ENCODE data around the gene M6PR. TPM values are rescaled to one million over a fixed set of nuclear protein-coding genes. Genes with fewer than 3 reads are reported as not detected.

M6PR gene
- polyA plus RNA-seq, 1 donor from 2014 or later = 52.8 TPM

DNA sequence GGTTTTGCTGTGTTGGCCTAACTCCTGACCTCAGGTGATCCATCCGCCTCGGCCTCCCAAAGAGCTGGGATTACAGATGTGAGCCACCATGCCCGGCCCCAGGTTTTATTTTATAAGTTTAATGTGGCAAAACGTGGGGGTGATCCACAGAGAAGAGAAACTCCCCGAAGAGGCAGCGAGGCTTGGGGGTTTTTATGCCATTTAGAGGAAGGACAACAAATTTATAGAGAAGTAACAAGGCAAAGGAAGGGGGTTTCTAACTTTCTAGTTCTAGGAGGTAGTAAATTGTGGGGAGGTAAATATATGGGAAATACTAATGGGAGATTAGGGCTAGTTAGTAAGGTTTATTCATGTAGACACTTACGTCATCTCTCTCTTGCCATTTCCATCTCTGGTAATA lies 52.4 kb downstream of the M6PR start:
- no peaks in the 10 kb centered on the region for H3F3A ChIP-seq (ENCODE audit: insufficient read depth, low read length, poor library complexity, severe bottlenecking)

DNA sequence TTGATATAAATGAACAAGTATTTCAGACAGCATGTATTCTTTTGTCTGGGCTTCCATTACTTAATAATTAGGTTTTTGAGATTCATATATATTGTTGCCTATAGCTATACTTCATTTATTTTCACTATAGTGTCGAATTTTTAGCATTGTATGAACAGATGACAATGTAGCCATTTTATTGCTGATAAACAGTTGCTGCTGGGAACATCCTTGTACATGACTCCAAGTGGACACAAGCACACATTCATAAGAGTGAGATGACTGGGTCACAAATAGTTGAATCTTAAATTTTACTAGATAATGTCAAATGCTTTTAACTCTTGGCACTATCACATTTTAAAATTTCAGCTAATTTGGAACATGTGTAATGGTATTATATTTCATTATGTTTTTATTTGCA lies 54.5 kb downstream of the M6PR start:
- Histone ChIP-seq H3F3A (ENCODE audit: insufficient read depth, low read length, poor library complexity, severe bottlenecking) (no peaks in the 10 kb centered on the region), H3K27ac (ENCODE audit: low read length) (no peak overlapping the region), H4K20me1 (ENCODE audit: insufficient read depth) (no peaks in the 10 kb centered on the region), H3K4me3 (ENCODE audit: low read length) (no peak overlapping the region), H3K27me3 (ENCODE audit: insufficient read depth, low read depth, low read length) (no peaks in the 10 kb centered on the region), H3K9me3 (ENCODE audit: low read length) (no peaks in the 10 kb centered on the region), H3K9ac (ENCODE audit: low read length) (no peak overlapping the region), H2AFZ (ENCODE audit: low read depth, low read length) (no peak overlapping the region), H3K79me2 (replicated peaks; ENCODE audit: insufficient read depth, low read length) (no peaks in the 10 kb centered on the region), H3K9me2 (ENCODE audit: insufficient read depth, low read length) (no peaks in the 10 kb centered on the region), H3K4me2 (ENCODE audit: low read length) (no peak overlapping the region), H3K36me3 (ENCODE audit: insufficient read depth, low read length) (no peaks in the 10 kb centered on the region)
- TF ChIP-seq EP300 (conservative IDR thresholded peaks at IDR 0.05; ENCODE audit: poor library complexity, severe bottlenecking) = no peak
- TF ChIP-seq POLR2AphosphoS5 (IDR thresholded peaks at IDR 0.05) = no peak
- TF ChIP-seq, protein P1, sequence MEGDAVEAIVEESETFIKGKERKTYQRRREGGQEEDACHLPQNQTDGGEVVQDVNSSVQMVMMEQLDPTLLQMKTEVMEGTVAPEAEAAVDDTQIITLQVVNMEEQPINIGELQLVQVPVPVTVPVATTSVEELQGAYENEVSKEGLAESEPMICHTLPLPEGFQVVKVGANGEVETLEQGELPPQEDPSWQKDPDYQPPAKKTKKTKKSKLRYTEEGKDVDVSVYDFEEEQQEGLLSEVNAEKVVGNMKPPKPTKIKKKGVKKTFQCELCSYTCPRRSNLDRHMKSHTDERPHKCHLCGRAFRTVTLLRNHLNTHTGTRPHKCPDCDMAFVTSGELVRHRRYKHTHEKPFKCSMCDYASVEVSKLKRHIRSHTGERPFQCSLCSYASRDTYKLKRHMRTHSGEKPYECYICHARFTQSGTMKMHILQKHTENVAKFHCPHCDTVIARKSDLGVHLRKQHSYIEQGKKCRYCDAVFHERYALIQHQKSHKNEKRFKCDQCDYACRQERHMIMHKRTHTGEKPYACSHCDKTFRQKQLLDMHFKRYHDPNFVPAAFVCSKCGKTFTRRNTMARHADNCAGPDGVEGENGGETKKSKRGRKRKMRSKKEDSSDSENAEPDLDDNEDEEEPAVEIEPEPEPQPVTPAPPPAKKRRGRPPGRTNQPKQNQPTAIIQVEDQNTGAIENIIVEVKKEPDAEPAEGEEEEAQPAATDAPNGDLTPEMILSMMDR (IDR thresholded peaks at IDR 0.05; ENCODE audit: poor library complexity, severe bottlenecking) = no peak
- TF ChIP-seq, protein P2, sequence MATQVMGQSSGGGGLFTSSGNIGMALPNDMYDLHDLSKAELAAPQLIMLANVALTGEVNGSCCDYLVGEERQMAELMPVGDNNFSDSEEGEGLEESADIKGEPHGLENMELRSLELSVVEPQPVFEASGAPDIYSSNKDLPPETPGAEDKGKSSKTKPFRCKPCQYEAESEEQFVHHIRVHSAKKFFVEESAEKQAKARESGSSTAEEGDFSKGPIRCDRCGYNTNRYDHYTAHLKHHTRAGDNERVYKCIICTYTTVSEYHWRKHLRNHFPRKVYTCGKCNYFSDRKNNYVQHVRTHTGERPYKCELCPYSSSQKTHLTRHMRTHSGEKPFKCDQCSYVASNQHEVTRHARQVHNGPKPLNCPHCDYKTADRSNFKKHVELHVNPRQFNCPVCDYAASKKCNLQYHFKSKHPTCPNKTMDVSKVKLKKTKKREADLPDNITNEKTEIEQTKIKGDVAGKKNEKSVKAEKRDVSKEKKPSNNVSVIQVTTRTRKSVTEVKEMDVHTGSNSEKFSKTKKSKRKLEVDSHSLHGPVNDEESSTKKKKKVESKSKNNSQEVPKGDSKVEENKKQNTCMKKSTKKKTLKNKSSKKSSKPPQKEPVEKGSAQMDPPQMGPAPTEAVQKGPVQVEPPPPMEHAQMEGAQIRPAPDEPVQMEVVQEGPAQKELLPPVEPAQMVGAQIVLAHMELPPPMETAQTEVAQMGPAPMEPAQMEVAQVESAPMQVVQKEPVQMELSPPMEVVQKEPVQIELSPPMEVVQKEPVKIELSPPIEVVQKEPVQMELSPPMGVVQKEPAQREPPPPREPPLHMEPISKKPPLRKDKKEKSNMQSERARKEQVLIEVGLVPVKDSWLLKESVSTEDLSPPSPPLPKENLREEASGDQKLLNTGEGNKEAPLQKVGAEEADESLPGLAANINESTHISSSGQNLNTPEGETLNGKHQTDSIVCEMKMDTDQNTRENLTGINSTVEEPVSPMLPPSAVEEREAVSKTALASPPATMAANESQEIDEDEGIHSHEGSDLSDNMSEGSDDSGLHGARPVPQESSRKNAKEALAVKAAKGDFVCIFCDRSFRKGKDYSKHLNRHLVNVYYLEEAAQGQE (IDR thresholded peaks at IDR 0.05; ENCODE audit: borderline replicate concordance) = no peak
- no peak for TF ChIP-seq EZH2 (IDR thresholded peaks at IDR 0.05; ENCODE audit: borderline replicate concordance, insufficient read depth, low read length, poor library complexity, severe bottlenecking)
- TF ChIP-seq RAD21 (conservative IDR thresholded peaks at IDR 0.05) = no peak
- no peak for TF ChIP-seq TAF1 (IDR thresholded peaks at IDR 0.05; ENCODE audit: low read depth)
- no peak for TF ChIP-seq MXI1 (conservative IDR thresholded peaks at IDR 0.05; ENCODE audit: poor library complexity, severe bottlenecking)
- TF ChIP-seq SMC3 (conservative IDR thresholded peaks at IDR 0.05; ENCODE audit: poor library complexity) = no peak

More for the DNA sequence above, 52.4 kb downstream of the M6PR start:
- Histone ChIP-seq H3K9me2 (ENCODE audit: insufficient read depth, low read length) (no peaks in the 10 kb centered on the region), H3K27ac (ENCODE audit: low read length) (no peak overlapping the region), H3K9me3 (ENCODE audit: low read length) (no peaks in the 10 kb centered on the region), H3K4me2 (ENCODE audit: low read length) (no peak overlapping the region), H3K4me3 (ENCODE audit: low read length) (no peak overlapping the region), H3K9ac (ENCODE audit: low read length) (no peak overlapping the region), H2AFZ (ENCODE audit: low read depth, low read length) (no peak overlapping the region), H3K36me3 (ENCODE audit: insufficient read depth, low read length) (no peaks in the 10 kb centered on the region), H4K20me1 (ENCODE audit: insufficient read depth) (no peaks in the 10 kb centered on the region), H3K27me3 (ENCODE audit: insufficient read depth, low read depth, low read length) (no peaks in the 10 kb centered on the region), H3K79me2 (replicated peaks; ENCODE audit: insufficient read depth, low read length) (no peaks in the 10 kb centered on the region)
- TF ChIP-seq, protein P1 (IDR thresholded peaks at IDR 0.05; ENCODE audit: poor library complexity, severe bottlenecking) = no peak
- TF ChIP-seq EP300 (conservative IDR thresholded peaks at IDR 0.05; ENCODE audit: poor library complexity, severe bottlenecking) (no peak), EZH2 (IDR thresholded peaks at IDR 0.05; ENCODE audit: borderline replicate concordance, insufficient read depth, low read length, poor library complexity, severe bottlenecking) (no peak)
